GM12864 (cell line): Measurements from ENCODE around the gene HASPIN.
A peak's percentile ranks its signal among the peaks of the same experiment; 100 is the strongest.

Experiments
- DNase-seq: peaks from one replicate; pipeline ENCODE4 v3.0.0-alpha.2; 2011; ENCODE audit warnings: low read depth
- H3K4me3 ChIP-seq: 2 replicates; pipeline ENCODE4 v1.5.1; 2011; ENCODE audit warnings: mild to moderate bottlenecking, low read depth, low read length, control low read depth
- CTCF ChIP-seq: IDR thresholded peaks from 2 replicates; pipeline ENCODE4 v1.5.1; 2011; ENCODE audit warnings: low read depth, mild to moderate bottlenecking, moderate library complexity, low read length, control low read depth, inconsistent platforms; ENCODE audit errors: missing control alignments

Gene HASPIN

GRCh38 chr17:3723556-3724377 is at the start of gene HASPIN:
TSS of gene HASPIN (plus strand) at chr17:3723903. CDS start at chr17:3723936, 33 bp downstream.
- peak; percentile 71 for DNase-seq
- peak; percentile 37 for TF ChIP-seq CTCF
- H3K4me3 ChIP-seq, result peak within 1 kb of the TSS; percentile 88

GRCh38 chr17:3675886-3676285 is 47.8 kb upstream of the HASPIN start:
- TF ChIP-seq CTCF, result no peak

DNA sequence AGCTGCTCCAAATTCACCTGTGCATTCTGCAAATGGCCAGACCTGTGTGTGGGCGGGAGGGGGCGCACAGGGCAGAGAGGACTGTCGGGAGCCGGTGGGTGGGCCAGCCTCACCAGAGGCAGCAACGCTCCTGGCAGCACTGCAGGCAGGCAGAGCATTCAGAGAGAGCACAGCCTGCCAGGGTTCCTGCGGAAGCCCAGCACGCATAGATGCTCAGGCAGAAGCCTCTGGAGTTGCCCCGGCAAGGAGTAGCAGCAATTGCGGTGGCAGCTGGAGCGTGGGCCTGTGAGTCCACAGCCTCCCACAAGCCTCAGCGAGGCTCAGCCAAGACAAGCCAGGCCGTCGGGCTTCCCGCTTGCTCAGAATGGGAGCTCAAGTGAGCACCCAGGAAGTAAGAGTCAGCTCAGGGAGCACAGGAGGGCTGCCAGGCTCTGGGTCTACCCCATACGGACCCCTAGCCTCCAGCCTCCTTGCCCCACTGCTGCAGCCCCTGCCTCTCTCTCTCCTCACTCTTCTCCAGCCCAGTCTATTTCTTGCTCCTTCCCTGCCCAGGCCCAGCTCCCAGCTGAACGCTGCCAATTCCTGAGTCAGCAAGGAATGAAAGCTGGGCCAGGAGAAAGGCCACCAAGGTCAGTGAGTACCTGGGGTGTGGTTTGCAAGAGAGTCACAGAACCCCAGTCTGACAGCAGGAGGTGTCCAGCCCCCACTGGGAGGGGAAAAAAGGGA is 45.4 kb upstream of the HASPIN start:
- no peak for DNase-seq
- no peak for TF ChIP-seq CTCF
- no peak overlapping the region for H3K4me3 ChIP-seq

More at GRCh38 chr17:3675886-3676285, 47.8 kb upstream of the HASPIN start:
- no peak overlapping the region for H3K4me3 ChIP-seq
- no peak for DNase-seq

DNA sequence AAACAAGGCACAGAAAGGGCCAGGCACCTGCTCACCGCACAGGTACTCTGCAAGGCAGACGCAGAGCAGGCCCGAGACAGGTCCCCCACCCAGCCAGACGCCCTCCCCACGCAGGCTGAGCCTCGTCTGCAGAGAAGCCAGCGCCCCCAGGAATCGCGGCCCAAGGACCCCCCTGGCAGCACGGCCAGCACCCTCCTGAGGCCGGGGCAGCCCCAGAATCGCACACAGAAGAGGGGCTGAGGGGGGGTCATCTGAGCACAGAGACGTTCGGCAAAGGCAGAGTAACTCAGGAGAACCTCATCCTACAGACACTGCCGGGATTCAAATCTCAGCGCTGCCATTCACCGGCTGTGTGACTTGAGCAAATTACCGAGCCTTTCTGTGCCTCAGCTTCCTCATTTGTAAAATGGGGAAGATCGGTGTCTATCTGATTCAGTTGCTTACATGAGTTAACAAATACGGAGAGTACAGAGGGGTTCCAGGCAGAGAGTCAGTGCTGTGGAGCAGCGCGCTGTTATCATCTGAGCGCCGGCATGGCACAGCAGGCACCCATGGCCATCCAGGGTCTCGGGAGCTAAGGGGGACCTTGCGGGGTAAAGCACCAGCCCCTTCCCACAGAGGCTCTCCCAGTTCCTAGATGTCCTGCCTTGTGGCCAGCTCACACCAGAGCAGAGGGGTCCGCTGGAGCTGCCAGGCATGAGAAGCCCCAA is 44.7 kb upstream of the HASPIN start:
- no peak for TF ChIP-seq CTCF
- no peak for DNase-seq
- H3K4me3 ChIP-seq, result no peak overlapping the region

GRCh38 chr17:3679531-3680126 is 44.1 kb upstream of the HASPIN start:
- TF ChIP-seq CTCF, result no peak

DNA sequence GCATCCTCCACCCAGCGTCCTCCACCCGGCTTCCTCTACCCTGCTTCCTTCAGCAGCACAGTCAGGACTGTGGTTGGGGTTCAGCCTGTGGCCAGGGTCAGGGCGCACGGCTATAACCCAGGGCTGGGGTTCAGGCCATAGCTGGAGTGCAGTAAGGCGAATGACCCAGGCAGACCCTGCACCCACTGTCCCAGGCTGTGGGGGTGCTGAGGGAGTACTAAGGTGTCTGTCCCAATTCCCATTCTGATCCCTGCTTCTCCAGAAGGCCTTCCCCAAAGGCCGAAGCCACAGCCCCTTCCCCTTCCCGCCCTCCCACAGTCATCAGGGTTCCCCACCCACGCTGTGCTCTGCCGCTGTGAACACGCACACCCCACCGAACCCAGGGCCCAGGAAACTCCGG is 42.6 kb upstream of the HASPIN start:
- no peak for DNase-seq
- TF ChIP-seq CTCF, result no peak
- H3K4me3 ChIP-seq, result no peak overlapping the region

More at GRCh38 chr17:3679531-3680126, 44.1 kb upstream of the HASPIN start:
- DNase-seq, result no peak
- H3K4me3 ChIP-seq, result no peak overlapping the region
